ENCODE data around the gene ANAPC5. TPM values are rescaled to one million over a fixed set of nuclear protein-coding genes. Genes with fewer than 3 reads are reported as not detected.
"Not testable (repeated sequence)": the region's sequence is repeated elsewhere in the genome, so short reads cannot be mapped to it uniquely, and the experiment has no call there.

ANAPC5 gene, protein sequence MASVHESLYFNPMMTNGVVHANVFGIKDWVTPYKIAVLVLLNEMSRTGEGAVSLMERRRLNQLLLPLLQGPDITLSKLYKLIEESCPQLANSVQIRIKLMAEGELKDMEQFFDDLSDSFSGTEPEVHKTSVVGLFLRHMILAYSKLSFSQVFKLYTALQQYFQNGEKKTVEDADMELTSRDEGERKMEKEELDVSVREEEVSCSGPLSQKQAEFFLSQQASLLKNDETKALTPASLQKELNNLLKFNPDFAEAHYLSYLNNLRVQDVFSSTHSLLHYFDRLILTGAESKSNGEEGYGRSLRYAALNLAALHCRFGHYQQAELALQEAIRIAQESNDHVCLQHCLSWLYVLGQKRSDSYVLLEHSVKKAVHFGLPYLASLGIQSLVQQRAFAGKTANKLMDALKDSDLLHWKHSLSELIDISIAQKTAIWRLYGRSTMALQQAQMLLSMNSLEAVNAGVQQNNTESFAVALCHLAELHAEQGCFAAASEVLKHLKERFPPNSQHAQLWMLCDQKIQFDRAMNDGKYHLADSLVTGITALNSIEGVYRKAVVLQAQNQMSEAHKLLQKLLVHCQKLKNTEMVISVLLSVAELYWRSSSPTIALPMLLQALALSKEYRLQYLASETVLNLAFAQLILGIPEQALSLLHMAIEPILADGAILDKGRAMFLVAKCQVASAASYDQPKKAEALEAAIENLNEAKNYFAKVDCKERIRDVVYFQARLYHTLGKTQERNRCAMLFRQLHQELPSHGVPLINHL
- total RNA-seq = 118 TPM

DNA sequence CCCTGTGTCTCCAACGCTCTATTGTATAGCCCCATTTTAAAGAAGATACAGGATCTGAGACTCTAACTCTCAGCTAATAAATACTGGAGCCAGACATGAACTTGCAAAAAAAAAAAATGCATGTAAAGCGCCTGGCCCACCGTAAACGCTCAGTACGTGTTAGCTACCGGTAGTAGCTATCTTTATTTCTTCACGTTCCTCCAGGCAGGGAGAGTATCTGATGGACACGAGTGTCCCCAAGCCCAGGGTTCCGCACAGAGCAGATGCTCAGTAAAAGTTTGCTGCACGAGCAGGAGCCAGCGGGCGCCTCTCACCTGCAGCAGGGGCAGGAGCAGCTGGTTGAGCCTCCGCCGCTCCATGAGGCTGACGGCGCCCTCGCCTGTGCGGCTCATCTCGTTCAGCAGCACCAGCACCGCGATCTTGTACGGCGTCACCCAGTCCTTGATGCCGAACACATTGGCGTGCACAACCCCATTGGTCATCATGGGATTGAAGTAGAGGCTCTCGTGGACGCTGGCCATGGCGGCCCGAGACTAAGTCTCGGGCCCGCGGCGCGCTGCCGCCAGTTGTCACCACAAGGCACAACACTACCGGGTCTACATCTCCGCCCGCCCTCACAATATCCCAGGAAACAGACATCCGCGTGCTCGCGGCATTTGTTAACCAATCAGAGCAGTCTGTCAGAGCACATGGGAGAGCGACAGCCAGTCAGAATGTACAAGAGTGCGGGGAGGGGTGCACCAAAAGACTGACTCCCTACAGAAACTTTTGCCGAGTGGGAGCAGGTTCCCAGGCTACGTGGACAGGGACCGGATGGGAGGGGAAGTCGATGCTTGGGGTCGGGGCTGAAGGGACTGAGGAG lies at the start of gene ANAPC5:
TSS of gene ANAPC5 (minus strand) at position 592 of the 862 bp plus-strand sequence. CDS start at position 521, 71 bp downstream.
- peak; percentile 79 to 98 (median 97) for DNase-seq (ENCODE audit: low read depth in 2 of 3, low spot score in 2 of 3)

- peak in 2 of 3 donors; percentile 34 to 51 for DNase-seq (ENCODE audit: low read depth in 2 of 3, low spot score in 2 of 3)
Measured at GRCh38 chr12:121400332-121401139, 48.3 kb upstream of the ANAPC5 start.

GRCh38 chr12:121399391-121400331 lies 47.5 kb upstream of the ANAPC5 start, which contains the start of gene RNF34:
Gene RNF34 (plus strand): TSS chr12:121400118. CDS start chr12:121400213, 95 bp downstream.
- peak; percentile 96 to 98 (median 98) for DNase-seq (ENCODE audit: low read depth in 2 of 3, low spot score in 2 of 3)

GRCh38 chr12:121398355-121398754 lies 46.1 kb upstream of the ANAPC5 start:
- DNase-seq (ENCODE audit: low read depth in 2 of 3, low spot score in 2 of 3) = no peak

DNA sequence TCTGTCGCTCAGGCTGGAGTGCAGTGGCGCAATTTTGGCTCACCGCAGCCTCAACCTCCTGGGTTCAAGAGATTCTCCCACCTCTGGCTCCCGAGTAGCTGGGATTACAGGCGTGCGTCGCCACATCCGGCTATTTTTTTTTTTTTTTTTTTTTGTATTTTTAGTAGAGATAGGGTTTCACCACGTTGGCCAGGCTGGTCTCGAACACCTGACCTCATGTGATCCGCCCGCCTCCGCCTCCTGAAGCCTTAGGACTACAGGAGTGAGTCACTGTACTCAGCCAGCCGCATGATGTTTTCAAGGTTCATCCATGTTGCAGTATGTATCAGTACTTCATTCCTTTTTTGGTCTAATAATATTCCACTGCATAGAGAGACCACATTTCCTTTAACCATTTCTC lies 45.3 kb upstream of the ANAPC5 start:
- no peak for DNase-seq (ENCODE audit: low read depth in 2 of 3, low spot score in 2 of 3)

DNA sequence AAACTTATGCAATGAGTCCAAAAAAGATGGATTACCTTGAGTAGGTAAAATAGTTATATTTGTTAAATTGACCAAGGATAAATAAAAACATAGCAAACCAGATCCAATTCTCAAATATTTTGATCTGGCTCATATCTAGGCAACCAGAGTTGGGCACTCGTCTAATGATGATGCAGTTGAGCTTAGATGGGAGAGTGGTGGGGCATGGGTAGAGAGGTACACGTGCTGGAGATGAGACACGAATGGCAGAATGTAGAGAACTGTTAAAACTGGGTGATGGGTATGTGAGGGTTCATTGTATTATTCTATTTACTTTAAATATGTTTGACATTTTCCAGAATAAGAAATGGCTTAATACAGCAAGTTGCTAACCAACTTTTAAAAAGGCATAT lies 40.1 kb upstream of the ANAPC5 start:
- no peak for DNase-seq (ENCODE audit: low read depth in 2 of 3, low spot score in 2 of 3)

- DNase-seq (ENCODE audit: low read depth in 2 of 3, low spot score in 2 of 3) = peak in 2 of 3 donors; percentile 26 to 72
Measured at GRCh38 chr12:121391619-121392324, 39.6 kb upstream of the ANAPC5 start.

DNA sequence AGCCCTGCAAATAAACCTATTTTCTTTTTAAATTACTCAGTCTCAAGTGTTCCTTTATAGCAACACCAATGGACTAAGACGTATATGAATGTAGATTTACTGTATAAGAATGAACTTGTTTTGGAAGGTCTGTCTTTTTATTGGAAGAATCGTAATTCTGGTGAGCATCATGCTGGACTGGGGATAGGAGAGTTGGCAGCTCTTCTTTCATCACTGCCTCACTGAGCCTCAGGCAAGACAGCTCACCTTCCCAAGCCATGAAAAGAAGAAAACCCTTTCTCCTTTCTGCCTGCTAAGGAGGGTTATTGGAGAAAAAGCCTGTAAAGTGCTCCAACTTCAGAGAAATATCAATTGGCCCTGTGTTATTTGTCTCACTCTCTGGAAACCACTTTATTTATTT lies 38.6 kb upstream of the ANAPC5 start:
- DNase-seq (ENCODE audit: low read depth in 2 of 3, low spot score in 2 of 3) = no peak

GRCh38 chr12:121388421-121388981 lies 36.3 kb upstream of the ANAPC5 start:
- peak in 2 of 3 donors; percentile 31 to 57 for DNase-seq (ENCODE audit: low read depth in 2 of 3, low spot score in 2 of 3)

DNA sequence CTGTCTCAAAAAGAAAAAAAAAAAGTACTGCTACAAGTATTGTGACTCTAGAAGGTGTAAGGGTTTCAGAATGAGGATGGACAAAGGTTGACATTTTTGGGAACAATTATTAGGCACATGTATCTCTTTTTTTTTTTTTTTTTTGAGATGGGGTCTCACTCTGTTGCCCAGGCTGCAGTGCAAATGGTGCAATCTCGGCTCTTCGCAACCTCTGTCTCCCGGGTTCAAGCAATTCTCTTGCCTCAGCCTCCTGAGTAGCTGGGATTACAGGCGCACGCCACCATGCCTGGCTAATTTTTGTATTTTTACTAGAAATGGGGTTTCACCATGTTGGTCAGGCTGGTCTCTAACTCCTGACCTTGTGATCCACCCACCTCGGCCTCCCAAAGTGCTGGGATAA lies 32.7 kb upstream of the ANAPC5 start:
- not testable (repeated sequence) for DNase-seq (ENCODE audit: low read depth in 2 of 3, low spot score in 2 of 3)

- DNase-seq (ENCODE audit: low read depth in 2 of 3, low spot score in 2 of 3) = no peak
Measured at GRCh38 chr12:121383601-121384021, 31.4 kb upstream of the ANAPC5 start.

DNA sequence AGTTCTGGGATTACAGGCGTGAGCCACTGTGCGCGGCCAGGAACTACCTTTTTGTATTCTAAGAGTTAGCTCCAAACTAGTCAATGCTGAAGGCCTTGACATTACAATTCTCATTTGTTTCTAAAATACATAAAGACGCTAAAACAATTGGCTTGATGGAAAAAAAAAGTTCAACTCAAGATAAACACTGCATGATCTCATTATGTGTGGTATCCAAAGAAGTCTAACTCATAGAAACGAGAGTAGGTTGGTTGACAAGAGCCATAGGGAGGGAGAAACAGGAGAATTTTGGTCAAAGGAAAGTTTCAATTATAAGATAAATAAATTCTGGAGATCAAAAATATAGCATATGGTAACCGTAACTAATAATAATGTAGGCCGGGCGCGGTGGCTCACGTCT lies 27.7 kb upstream of the ANAPC5 start:
- no peak for DNase-seq (ENCODE audit: low read depth in 2 of 3, low spot score in 2 of 3)

DNA sequence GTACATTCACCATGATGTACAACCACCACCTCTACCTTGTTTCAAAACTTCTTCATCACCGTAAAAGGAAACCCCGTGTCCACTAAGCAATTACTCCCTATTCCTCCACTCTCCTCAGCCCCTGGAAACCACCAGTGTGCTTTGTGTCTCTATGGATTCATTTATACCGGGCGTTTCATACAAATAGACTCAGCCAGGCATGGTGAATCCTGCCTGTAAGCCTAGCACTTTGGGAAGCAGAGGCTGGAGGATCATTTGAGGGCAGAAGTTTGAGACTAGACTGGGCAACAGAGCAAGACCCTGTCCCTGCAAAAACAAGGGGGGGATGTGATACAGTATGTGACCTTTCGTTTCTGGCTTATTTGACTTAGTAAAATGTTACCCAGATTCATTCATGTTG lies 26.5 kb upstream of the ANAPC5 start:
- DNase-seq (ENCODE audit: low read depth in 2 of 3, low spot score in 2 of 3) = no peak

GRCh38 chr12:121376754-121377697 lies 24.8 kb upstream of the ANAPC5 start:
- DNase-seq (ENCODE audit: low read depth in 2 of 3, low spot score in 2 of 3) = no peak

- DNase-seq (ENCODE audit: low read depth in 2 of 3, low spot score in 2 of 3) = not testable (repeated sequence)
Measured at GRCh38 chr12:121374945-121375584, 22.9 kb upstream of the ANAPC5 start.

- DNase-seq (ENCODE audit: low read depth in 2 of 3, low spot score in 2 of 3) = not testable (repeated sequence)
Measured at GRCh38 chr12:121374336-121374735, 22.1 kb upstream of the ANAPC5 start.
